HG03342 (cell line): ENCODE measurements around the gene FBXL13.
"Not testable (repeated sequence)": the region's sequence is repeated elsewhere in the genome, so short reads cannot be mapped to it uniquely, and the experiment has no call there.

ENCODE experiments used
- ATAC-seq: cut with Tn5 transposase; IDR thresholded peaks from one replicate; pipeline ENCODE4 v1.9.1; 2021; ENCODE audit warnings: mild to moderate bottlenecking, moderate library complexity; ENCODE audit not compliant: unreplicated experiment

Gene FBXL13

DNA sequence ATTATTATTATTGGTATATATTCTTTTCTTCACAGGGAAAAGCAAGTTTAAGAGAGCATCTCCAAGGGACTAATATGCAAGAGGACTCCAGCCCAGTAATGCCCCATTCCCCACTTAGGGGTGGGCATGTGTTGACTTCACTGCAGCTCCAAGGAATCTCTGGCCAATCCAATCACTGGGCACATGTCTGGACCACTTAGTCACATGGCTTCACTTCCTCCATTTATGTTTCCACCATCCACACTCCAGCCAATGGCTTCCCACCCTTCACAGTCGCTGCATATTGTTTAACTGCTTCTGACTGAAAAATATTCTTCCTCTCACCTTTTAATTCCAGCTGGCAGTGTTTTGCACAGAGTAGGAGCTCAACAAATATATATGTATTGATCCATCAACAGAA, 43.6 kb downstream of the FBXL13 start:
- ATAC-seq, result no peak

DNA sequence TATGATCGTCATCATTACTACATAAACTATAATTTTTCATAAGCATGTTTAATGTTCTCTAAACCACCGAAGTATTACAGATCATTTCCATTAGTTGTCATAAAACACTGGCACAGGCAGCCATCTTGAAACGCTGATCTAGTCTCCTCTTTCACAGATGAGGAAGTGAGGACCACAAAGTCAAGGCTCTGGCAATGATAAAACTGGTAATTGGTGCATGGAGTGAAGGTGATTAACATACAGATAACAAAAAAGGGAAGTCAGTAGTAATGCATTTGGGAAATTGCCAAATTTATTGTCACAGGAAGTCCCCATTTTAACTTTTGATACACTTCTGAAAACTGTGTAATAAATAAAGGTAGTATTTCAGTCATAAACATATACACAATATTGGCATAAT, 49.3 kb downstream of the FBXL13 start:
- ATAC-seq, result no peak

DNA sequence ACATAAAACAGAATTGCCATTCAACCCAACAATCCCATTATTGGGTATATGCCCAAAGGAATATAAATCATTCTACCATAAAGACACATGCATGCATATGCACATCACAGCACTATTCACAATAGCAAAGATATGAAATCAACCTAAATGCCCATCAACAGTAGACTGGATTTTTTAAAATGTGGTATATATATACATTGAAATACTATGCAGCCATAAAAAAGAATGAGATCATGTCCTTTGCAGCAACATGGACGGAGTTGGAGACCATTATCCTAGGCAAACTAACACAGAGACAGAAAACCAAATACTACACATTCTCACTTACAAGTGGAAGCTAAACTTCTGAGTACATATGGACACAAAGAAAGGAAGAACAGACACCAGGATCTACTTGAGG, 51.0 kb downstream of the FBXL13 start:
- ATAC-seq, result not testable (repeated sequence)

DNA sequence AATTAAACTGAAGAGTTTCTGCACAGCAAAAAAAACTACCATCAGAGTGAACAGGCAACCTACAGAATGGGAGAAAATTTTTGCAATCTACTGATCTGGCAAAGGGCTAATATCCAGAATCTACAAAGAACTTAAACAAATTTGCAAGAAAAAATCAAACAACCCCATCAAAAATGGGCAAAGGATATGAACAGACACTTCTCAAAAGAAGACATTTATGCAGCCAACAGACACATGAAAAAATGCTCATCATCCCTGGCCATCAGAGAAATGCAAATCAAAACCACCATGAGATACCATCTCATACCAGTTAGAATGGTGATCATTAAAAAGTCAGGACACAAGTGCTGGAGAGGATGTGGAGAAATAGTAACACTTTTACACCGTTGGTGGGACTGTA, 53.1 kb downstream of the FBXL13 start:
- not testable (repeated sequence) for ATAC-seq

DNA sequence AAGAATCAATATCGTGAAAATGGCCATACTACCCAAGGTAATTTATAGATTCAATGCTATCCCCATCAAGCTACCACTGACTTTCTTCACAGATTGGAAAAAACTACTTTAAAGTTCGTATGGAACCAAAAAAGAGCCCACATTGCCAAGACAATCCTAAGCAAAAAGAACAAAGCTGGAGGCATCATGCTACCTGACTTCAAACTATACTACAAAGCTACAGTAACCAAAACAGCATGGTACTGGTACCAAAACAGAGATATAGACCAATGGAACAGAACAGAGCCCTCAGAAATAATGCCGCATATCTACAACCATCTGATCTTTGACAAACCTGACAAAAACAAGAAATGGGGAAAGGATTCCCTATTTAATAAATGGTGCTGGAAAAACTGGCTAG, 53.7 kb downstream of the FBXL13 start:
- ATAC-seq, result not testable (repeated sequence)

DNA sequence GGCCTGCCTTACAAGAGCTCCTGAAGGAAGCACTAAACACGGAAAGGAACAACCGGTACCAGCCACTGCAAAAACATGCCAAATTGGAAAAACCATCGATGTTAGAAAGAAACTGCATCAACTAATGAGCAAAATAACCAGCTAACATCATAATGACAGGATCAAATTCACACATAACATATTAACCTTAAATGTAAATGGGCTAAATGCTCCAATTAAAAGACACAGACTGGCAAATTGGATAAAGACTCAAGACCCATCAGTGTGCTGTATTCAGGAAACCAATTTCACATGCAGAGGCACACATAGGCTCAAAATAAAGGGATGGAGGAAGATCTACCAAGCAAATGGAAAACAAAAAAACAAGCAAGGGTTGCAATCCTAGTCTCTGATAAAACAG, 56.3 kb downstream of the FBXL13 start:
- ATAC-seq, result not testable (repeated sequence)

DNA sequence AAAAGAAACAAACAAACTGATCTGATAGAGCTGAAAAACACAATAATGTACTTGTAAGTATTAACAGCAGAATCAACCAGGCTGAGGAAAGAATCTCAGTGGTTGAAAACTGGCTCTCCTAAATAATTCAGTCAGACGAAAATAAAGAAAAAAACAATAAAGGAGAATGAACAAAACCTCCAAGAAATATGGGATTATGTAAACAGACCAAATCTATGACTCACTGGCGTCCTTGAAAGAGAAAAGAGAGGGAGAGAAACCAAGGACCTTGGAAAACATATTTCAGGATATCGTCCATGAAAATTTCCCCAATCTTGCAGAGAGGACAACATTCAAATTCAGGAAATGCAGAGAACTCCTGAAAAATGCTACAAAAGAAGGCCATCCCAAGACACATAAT, 62.9 kb downstream of the FBXL13 start:
- no peak for ATAC-seq

DNA sequence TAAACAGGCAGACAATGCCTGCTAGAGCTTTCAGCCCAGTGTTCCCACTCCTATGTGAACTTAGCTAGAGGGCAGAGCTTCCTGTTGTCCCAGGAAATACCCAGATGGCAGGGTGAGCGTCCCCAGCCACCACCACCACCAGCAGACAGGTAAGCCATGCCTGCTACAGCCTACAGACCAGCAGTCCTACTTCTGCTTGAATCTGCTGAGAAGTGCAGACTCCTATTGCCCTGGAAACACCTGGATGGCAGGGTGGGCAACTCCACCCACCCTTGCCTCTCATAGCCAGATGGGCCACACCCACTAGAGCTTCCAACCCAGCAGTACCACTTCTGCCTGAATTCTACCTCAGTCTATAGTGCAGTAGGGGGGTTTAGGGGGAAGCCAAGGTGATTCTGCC, 64.4 kb downstream of the FBXL13 start:
- no peak for ATAC-seq

DNA sequence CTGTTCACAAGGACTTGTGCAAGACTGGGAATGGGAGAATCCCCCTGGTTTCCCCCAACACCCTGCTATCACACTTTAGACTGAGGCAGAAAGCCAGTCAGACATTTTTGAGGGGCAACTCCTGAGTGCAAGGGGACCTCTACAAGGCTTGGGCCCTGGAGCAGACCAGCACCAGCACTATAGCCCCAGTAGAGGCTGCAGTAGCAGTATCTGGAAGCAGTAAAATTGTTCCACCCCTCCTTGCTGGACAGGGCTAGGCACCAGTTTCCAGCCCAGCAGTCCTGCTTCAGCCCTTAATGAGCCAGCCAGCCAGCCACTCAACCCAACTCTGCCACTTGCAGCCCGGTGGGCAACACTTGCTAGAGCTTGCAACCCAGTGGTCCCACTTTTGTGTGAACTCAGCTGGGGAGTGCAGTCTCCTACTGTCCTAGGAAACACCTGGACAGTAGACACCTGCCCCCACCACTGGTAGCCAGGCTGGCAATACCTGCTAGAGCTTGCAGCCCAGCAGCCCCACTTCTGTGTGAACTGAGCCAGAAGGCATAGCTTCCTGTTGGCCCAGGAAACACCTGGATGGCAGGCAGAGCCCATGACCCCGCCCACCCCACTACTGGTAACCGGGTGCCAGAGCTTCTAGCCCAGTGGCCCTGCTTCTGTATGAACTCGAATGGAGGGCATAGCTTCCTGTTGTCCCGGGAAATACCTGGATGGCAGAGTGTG, 65.0 kb downstream of the FBXL13 start:
- ATAC-seq, result no peak

DNA sequence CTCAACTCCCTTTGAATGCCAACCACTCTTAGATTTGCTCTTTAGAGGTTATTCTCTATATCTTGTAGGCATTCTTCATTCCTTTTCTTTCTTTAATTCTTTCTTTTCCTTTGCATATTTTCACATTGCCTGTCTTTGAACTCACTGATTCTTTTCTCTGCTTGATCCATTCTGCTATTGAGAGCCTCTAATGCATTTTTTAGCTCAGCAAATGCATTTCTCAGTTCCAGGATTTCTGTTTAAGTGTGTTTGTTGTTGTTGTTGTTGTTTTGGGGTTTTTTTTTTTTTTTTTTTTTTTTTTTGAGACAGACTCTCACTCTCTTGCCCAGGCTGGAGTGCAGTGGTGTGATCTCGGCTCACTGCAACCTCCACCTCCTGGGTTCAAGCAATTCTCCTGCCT, 71.6 kb downstream of the FBXL13 start:
- ATAC-seq, result no peak

DNA sequence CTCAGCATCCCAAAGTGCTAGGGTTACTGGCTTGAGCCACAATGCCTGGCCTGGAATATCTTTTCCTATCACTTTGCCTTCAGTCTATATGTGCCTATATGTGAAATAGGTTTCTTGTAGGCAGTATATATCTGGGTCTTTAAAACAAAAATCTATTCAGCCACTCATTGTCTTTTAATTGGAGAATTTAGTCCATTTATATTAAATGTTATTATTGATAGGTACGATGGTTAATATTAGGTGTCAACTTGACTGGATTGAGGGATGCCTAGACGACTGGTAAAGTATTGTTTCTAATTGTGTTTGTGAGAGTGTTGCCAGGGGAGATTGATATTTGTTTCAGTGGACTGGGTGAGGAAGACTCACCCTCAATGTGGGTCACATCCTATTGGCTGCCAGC, 73.4 kb downstream of the FBXL13 start:
- ATAC-seq, result no peak

DNA sequence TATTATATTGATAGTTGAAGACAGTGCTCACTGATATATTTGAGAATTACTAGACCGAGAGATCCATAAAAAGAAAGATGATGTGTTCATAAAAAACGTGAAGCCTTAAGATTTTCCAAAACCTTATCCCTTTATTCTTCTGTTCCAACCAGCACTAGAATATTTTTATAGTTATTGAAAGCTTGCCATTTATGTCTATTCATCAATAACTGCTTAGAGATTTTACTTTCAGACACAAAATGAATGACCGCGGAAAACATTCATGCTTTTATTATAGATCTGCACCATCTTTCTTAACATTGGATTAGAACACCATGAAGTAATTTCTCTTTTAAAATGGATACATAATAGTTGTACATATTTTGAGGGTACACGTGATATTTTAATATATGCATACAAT, 77.6 kb downstream of the FBXL13 start:
- no peak for ATAC-seq

DNA sequence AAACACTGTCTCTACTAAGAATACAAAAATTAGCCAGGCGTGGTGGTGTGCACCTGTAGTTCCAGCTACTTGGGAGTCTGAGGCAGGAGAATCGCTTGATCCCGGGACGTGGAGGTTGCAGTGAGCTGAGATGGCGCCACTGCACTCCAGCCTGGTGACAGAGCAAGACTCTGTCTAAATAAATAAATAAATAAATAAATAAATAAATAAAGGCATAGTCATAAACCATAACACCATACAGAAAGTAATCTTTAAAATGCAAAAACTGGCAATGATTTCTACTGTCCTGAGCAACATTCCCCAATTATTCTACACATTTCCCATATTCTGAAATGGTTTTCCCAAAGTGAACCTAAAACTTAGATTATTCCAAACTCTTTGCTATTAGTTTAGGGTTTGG, 79.0 kb downstream of the FBXL13 start:
- ATAC-seq, result not testable (repeated sequence)

DNA sequence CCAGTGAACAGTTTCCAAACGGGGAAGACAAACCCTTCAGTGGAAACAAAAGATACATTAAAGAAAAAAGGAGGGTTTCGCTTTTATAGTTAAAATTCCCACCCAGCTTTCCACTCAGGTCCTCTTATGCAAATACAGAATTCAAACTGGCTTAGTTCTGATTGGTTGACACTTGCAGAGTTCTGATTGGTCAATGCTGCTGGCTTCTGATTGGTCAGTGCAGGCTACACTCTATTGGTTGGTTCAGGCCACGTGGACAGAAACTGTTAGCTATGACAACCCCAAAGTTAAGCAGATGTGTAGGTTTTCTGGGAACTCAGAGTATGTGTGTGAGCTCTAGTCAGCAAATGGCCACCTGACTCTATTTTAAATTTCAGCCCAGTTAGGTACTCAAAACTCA, 80.0 kb downstream of the FBXL13 start:
- no peak for ATAC-seq

DNA sequence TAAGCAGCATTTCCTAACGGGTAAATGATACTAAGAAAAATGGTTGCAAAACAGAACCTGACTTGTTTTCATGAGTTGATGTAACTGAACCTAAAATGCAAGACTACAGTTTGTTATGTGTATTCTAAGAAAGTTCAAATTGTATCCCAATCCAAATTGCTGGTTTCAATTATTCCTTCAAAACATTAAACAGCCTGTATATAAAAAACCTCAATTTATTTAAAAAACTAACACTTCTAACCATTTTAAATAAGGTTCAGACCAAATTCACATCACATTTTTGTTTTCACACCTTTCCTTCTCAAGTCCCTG, 80.9 kb downstream of the FBXL13 start:
- no peak for ATAC-seq

DNA sequence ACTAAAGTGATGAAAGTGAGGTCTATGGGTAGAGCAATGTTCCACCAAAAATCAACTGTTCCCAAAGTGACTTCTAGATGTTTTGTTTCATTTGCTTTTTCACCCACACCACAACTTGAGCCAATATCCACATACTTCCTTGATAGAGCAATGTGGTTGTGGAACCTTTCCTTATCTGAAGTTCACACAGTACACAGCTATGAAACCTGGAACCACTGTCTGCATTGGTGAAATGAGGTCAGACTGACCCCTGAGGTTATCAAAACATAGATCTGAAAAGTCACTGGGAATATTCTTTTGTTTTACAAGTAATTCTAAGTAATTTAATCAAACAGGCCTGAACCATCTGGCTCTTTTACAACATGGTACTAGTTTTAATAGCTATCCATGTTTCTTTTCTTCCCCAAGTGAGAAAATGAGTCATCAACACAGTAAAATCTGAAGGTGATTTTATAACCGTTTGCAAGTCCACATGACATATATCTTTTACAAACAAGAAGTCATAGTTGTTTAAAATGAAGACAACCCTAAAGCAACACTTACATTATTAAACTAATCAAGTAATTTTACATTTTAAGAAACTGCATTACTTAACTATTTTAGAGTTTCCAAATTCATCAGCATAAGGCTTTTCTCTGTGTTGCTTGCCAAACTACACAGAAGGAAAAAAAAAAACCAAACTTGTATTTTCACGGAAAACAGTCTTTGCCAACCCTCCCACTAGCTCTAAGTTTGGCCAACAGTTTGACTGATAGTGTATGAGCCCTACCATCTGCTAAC, 81.5 kb downstream of the FBXL13 start:
- ATAC-seq, result no peak

DNA sequence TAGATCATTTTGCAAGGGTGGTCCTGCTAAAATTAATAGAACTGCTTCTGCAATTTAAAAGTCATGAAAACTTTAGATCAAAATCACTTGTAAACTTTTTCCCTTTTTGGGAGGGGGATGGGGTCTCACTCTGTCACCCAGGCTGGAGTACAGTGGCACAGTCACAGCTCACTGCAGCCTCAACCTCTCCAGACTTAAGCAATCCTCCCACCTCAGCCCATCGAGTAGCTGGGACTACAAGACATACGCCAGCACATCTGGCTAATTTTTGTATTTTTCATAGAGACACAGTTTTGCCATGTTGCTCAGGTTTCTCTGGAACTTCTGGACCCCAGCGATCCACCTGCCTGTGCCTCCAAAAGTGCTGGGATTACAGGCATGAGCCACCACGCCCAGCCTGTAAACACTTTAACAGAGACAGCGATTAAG, 82.1 kb downstream of the FBXL13 start:
- no peak for ATAC-seq

DNA sequence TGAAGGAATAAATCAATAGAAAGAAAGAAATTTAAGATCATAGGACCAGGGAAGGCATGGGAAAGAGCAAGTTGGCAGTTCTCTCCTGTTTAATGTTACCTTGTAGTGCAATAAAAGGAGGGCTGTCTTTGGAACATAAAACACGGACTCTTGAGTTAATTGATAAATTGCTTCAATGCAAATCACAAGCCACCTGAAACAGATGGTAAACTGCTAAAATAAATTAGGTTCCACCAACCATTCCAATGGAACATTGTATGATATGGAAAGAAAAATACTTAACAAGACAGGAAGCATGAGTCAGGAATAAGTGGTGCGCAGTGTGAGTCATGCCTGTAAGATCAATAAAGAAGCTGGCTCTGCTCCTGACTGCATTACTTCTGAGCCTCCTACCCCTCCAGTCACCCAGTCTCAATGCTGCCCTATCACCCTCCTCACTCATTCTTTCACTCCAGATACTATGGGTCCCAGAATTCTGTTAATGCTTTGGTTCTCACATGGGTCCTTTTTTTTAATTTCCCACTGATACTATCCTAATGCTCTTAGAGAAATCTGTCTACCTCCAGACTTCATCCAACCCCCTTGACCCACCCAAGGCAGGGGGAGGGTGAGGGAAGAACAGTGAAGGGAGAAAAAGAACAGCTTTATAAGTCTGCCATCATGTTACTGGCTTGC, 82.9 kb downstream of the FBXL13 start:
- no peak for ATAC-seq

DNA sequence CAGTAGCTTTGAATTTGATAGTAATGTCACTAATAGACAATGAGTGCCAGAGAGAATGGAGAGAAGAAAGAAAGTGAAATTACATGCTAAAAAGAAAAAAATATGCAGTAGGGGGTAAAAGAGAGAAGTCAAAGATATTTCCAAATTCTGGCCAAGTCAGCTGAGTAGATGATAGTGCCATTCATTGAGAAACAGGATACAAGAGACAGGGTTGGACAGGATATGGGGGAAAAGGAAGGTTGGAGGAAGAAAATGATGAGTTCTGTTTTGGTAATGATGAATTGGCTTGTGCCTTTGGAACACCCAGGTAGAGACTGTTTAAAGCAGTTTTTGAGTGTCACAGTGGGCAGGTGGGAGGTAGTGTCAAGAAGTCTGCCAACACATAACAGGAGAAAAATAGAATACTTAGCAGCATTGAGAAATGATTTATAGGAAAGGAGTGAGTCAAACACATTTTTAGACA, 83.5 kb downstream of the FBXL13 start:
- no peak for ATAC-seq

DNA sequence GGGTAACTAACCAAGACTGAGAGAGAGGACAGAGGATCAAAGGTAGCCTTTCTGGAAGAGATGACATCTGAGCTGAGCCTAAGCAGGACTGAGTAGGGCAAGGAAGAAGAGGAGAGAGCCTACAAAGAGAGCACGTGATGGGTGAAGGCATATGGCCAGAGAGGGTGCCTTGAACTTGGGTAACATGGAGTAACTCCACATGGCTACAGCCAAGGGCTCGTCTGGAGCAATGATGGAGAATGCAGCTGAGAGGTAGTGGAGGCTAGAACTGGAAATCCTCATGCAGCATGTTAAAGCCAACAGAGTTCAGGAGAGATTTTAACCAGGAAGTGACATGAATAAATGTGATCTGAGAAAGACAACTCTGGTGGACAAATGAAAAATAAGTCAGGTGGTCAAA, 84.0 kb downstream of the FBXL13 start:
- no peak for ATAC-seq

DNA sequence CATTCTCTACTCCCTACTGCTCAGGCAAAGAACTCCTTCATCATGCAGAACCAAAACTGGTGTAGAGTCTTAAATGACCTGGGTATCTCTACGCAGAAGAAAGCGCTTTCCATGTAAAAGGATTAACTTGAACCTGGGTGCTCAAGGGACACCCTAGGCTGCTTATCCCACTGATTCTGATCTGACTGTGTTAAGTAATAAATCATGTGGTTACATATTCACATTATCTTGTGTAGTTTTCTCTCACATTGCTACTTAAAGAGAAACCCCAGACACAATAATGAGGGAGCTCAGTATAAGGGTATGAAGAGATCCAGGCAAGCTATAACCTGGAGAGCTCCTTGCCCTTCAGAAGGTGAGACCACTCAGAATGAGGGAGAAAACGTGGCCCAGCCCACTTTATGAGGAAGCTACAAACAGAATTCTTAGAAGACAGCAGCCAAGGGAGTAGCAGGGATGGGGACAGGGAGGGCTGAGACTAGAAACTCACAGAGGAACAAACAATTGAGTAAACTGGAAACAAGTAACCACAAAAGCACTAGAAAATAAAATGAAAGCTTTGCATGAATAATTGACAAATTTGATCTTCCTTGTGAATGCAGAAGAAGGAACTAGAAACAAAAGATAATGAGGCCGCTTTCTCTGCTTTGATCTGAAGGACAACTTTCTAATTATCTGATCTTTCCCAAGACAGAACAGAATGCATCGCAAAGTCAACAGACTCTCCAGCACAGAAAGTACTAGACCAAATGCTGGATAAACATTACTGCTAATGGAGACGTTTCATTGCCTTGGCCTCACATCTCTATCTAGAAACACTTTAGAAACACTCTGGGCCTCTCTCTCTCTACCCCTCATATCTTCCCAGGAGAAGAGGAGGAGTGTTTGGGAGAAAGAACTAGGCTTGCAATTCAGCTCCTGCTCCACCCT, 85.7 kb downstream of the FBXL13 start:
- ATAC-seq, result no peak
